ENCODE results near the gene KRT82.

- TF ChIP-seq POLR2A (IDR thresholded peaks at IDR 0.05) (no peak), CTCF (IDR thresholded peaks at IDR 0.05 in 8 of 11, conservative IDR thresholded peaks at IDR 0.05 in 3 of 11) (no peak), POLR2AphosphoS5 (IDR thresholded peaks at IDR 0.05) (no peak)
Observed at GRCh38 chr12:52455821-52456220, 49.7 kb upstream of the KRT82 start.

Data from spleen (tissue), 7 donors.